COLO829 (cell line): Measurements from ENCODE around the gene SPINDOC.
"Not testable (repeated sequence)": the region's sequence is repeated elsewhere in the genome, so short reads cannot be mapped to it uniquely, and the experiment has no call there.

Experiments
- DNase-seq: peaks from one replicate; pipeline ENCODE4 v3.0.0; 2012; ENCODE audit warnings: low spot score

The SPINDOC gene

GRCh38 chr11:63813035-63813562 is at the start of gene SPINDOC:
Gene SPINDOC, plus strand, starts transcription at chr11:63813456. Its CDS starts 231 bp downstream, at chr11:63813687.
- DNase-seq: peak; percentile 61

GRCh38 chr11:63763496-63764339 is 49.5 kb upstream of the SPINDOC start:
- no peak for DNase-seq

GRCh38 chr11:63764340-63764678 is 48.9 kb upstream of the SPINDOC start:
- DNase-seq: no peak

- no peak for DNase-seq
Observed at GRCh38 chr11:63764679-63765647, 48.3 kb upstream of the SPINDOC start.

GRCh38 chr11:63765688-63766241 is 47.5 kb upstream of the SPINDOC start:
- DNase-seq: no peak

- no peak for DNase-seq
Observed at GRCh38 chr11:63766531-63767235, 46.6 kb upstream of the SPINDOC start.

- no peak for DNase-seq
Observed at GRCh38 chr11:63767267-63767564, 46.0 kb upstream of the SPINDOC start.

GRCh38 chr11:63767565-63768236 is 45.6 kb upstream of the SPINDOC start:
- peak; percentile 45 for DNase-seq

GRCh38 chr11:63768237-63769041 is 44.8 kb upstream of the SPINDOC start, which contains the start of gene ZFTA:
Gene ZFTA, minus strand, starts transcription at chr11:63768775. Its CDS starts 153 bp downstream, at chr11:63768622.
- DNase-seq: no peak

GRCh38 chr11:63769042-63769713 is 44.1 kb upstream of the SPINDOC start:
- no peak for DNase-seq

GRCh38 chr11:63769714-63770455 is 43.4 kb upstream of the SPINDOC start:
- no peak for DNase-seq

- DNase-seq: no peak
Observed at GRCh38 chr11:63770763-63771162, 42.5 kb upstream of the SPINDOC start.

GRCh38 chr11:63771741-63772318 is 41.4 kb upstream of the SPINDOC start:
- DNase-seq: not testable (repeated sequence)

- DNase-seq: no peak
Observed at GRCh38 chr11:63775191-63775590, 38.1 kb upstream of the SPINDOC start.

- DNase-seq: no peak
Observed at GRCh38 chr11:63779039-63779438, 34.2 kb upstream of the SPINDOC start.

- no peak for DNase-seq
Observed at GRCh38 chr11:63782749-63783148, 30.5 kb upstream of the SPINDOC start.

GRCh38 chr11:63783925-63784592 is 29.2 kb upstream of the SPINDOC start:
- no peak for DNase-seq

GRCh38 chr11:63785823-63786222 is 27.4 kb upstream of the SPINDOC start:
- DNase-seq: no peak
